ENCODE data around the gene SLC9A9.

The SLC9A9 gene

GRCh38 chr3:143334231-143334630 lies 514.0 kb downstream of the SLC9A9 start:
- DNase-seq: no peak
- H2BK5ac ChIP-seq (ENCODE audit: low read depth, low read length, poor library complexity): no peak overlapping the region
- no peak overlapping the region for H3K18ac ChIP-seq (ENCODE audit: low read length)
- no peak overlapping the region for H4K8ac ChIP-seq (ENCODE audit: low read depth, low read length)
- H3K9ac ChIP-seq (ENCODE audit: low read length): no peak overlapping the region
- no peak overlapping the region for H3K14ac ChIP-seq (ENCODE audit: low read length)
- no peak overlapping the region for H2BK12ac ChIP-seq (ENCODE audit: low read length)
- no peak overlapping the region for H3K4me2 ChIP-seq (ENCODE audit: low read length)
- no CpG with 5 or more reads among the region's 4 CpGs for WGBS (ENCODE audit: extremely low coverage, insufficient coverage, insufficient read length)
- H3K27me3 ChIP-seq (ENCODE audit: insufficient read depth, low read length): no peaks in the 10 kb centered on the region
- no peak overlapping the region for H2BK120ac ChIP-seq (ENCODE audit: insufficient read depth, low read length, poor library complexity)
- H4K91ac ChIP-seq (ENCODE audit: low read depth, low read length): no peak overlapping the region
- no peaks in the 10 kb centered on the region for H3K79me2 ChIP-seq (ENCODE audit: control insufficient read depth, insufficient read depth, low read length, poor library complexity)
- no peak overlapping the region for H2AK5ac ChIP-seq (ENCODE audit: low read length)
- H3K4ac ChIP-seq (ENCODE audit: low read depth, low read length): no peak overlapping the region
- H2AFZ ChIP-seq (ENCODE audit: insufficient read depth, low read length, poor library complexity): no peak overlapping the region
- no peaks in the 10 kb centered on the region for H3K4me1 ChIP-seq (ENCODE audit: control insufficient read depth in 1 of 2, insufficient read depth in 2 of 2, low read length in 2 of 2)
- H3K9me3 ChIP-seq (ENCODE audit: insufficient read depth, low read depth, low read length): no peaks in the 10 kb centered on the region
- H3K27ac ChIP-seq (ENCODE audit: low read depth, low read length): no peak overlapping the region
- no peak overlapping the region for H3K23ac ChIP-seq (ENCODE audit: low read length)
- H3K79me1 ChIP-seq (ENCODE audit: low read length): no peaks in the 10 kb centered on the region
- H3K36me3 ChIP-seq (ENCODE audit: control insufficient read depth in 1 of 2, insufficient read depth in 2 of 2, low read length in 2 of 2): no peaks in the 10 kb centered on the region
- no peak overlapping the region for H3K4me3 ChIP-seq (ENCODE audit: low read depth, low read length)
- H4K12ac ChIP-seq (ENCODE audit: low read depth, low read length): no peak overlapping the region

GRCh38 chr3:143333367-143333766 lies 514.9 kb downstream of the SLC9A9 start:
- Histone ChIP-seq H3K4me3 (ENCODE audit: low read depth, low read length) (no peak overlapping the region), H3K18ac (ENCODE audit: low read length) (no peak overlapping the region), H3K4me1 (ENCODE audit: control insufficient read depth in 1 of 2, insufficient read depth in 2 of 2, low read length in 2 of 2) (no peaks in the 10 kb centered on the region), H3K9me3 (ENCODE audit: insufficient read depth, low read depth, low read length) (no peaks in the 10 kb centered on the region), H3K36me3 (ENCODE audit: control insufficient read depth in 1 of 2, insufficient read depth in 2 of 2, low read length in 2 of 2) (no peaks in the 10 kb centered on the region), H3K4ac (ENCODE audit: low read depth, low read length) (no peak overlapping the region), H3K9ac (ENCODE audit: low read length) (no peak overlapping the region), H2BK120ac (ENCODE audit: insufficient read depth, low read length, poor library complexity) (no peak overlapping the region), H2AK5ac (ENCODE audit: low read length) (no peak overlapping the region), H3K27ac (ENCODE audit: low read depth, low read length) (no peak overlapping the region), H4K12ac (ENCODE audit: low read depth, low read length) (no peak overlapping the region), H4K8ac (ENCODE audit: low read depth, low read length) (no peak overlapping the region), H3K27me3 (ENCODE audit: insufficient read depth, low read length) (no peaks in the 10 kb centered on the region), H3K23ac (ENCODE audit: low read length) (no peak overlapping the region), H3K79me2 (ENCODE audit: control insufficient read depth, insufficient read depth, low read length, poor library complexity) (no peaks in the 10 kb centered on the region), H4K91ac (ENCODE audit: low read depth, low read length) (no peak overlapping the region), H2BK12ac (ENCODE audit: low read length) (no peak overlapping the region), H3K14ac (ENCODE audit: low read length) (no peak overlapping the region), H3K4me2 (ENCODE audit: low read length) (no peak overlapping the region), H2BK5ac (ENCODE audit: low read depth, low read length, poor library complexity) (no peak overlapping the region), H3K79me1 (ENCODE audit: low read length) (no peaks in the 10 kb centered on the region), H2AFZ (ENCODE audit: insufficient read depth, low read length, poor library complexity) (no peak overlapping the region)
- no CpG with 5 or more reads among the region's 2 CpGs for WGBS (ENCODE audit: extremely low coverage, insufficient coverage, insufficient read length)
- DNase-seq: no peak

GRCh38 chr3:143332026-143332425 lies 516.2 kb downstream of the SLC9A9 start:
- Histone ChIP-seq H3K4me1 (ENCODE audit: control insufficient read depth in 1 of 2, insufficient read depth in 2 of 2, low read length in 2 of 2) (no peaks in the 10 kb centered on the region), H3K9me3 (ENCODE audit: insufficient read depth, low read depth, low read length) (no peaks in the 10 kb centered on the region), H3K23ac (ENCODE audit: low read length) (no peak overlapping the region), H3K4ac (ENCODE audit: low read depth, low read length) (no peak overlapping the region), H4K8ac (ENCODE audit: low read depth, low read length) (no peak overlapping the region), H3K27me3 (ENCODE audit: insufficient read depth, low read length) (no peaks in the 10 kb centered on the region), H3K27ac (ENCODE audit: low read depth, low read length) (no peak overlapping the region), H3K9ac (ENCODE audit: low read length) (no peak overlapping the region), H2BK5ac (ENCODE audit: low read depth, low read length, poor library complexity) (no peak overlapping the region), H3K18ac (ENCODE audit: low read length) (no peak overlapping the region), H3K36me3 (ENCODE audit: control insufficient read depth in 1 of 2, insufficient read depth in 2 of 2, low read length in 2 of 2) (no peaks in the 10 kb centered on the region), H3K79me1 (ENCODE audit: low read length) (no peaks in the 10 kb centered on the region), H2AK5ac (ENCODE audit: low read length) (no peak overlapping the region), H4K12ac (ENCODE audit: low read depth, low read length) (no peak overlapping the region), H3K14ac (ENCODE audit: low read length) (no peak overlapping the region), H2BK120ac (ENCODE audit: insufficient read depth, low read length, poor library complexity) (no peak overlapping the region), H4K91ac (ENCODE audit: low read depth, low read length) (no peak overlapping the region), H2AFZ (ENCODE audit: insufficient read depth, low read length, poor library complexity) (no peak overlapping the region), H3K4me3 (ENCODE audit: low read depth, low read length) (no peak overlapping the region), H3K4me2 (ENCODE audit: low read length) (no peak overlapping the region), H2BK12ac (ENCODE audit: low read length) (no peak overlapping the region), H3K79me2 (ENCODE audit: control insufficient read depth, insufficient read depth, low read length, poor library complexity) (no peaks in the 10 kb centered on the region)
- WGBS (ENCODE audit: extremely low coverage, insufficient coverage, insufficient read length): no CpG with 5 or more reads among the region's 1 CpG
- no peak for DNase-seq

GRCh38 chr3:143331350-143331749 lies 516.9 kb downstream of the SLC9A9 start:
- H3K9ac ChIP-seq (ENCODE audit: low read length): no peak overlapping the region
- no peak overlapping the region for H3K18ac ChIP-seq (ENCODE audit: low read length)
- H3K79me2 ChIP-seq (ENCODE audit: control insufficient read depth, insufficient read depth, low read length, poor library complexity): no peaks in the 10 kb centered on the region
- no peak overlapping the region for H4K12ac ChIP-seq (ENCODE audit: low read depth, low read length)
- H2BK5ac ChIP-seq (ENCODE audit: low read depth, low read length, poor library complexity): no peak overlapping the region
- no peak overlapping the region for H3K23ac ChIP-seq (ENCODE audit: low read length)
- no peak overlapping the region for H2BK120ac ChIP-seq (ENCODE audit: insufficient read depth, low read length, poor library complexity)
- H3K4me2 ChIP-seq (ENCODE audit: low read length): no peak overlapping the region
- H3K27ac ChIP-seq (ENCODE audit: low read depth, low read length): no peak overlapping the region
- no peaks in the 10 kb centered on the region for H3K27me3 ChIP-seq (ENCODE audit: insufficient read depth, low read length)
- no peaks in the 10 kb centered on the region for H3K79me1 ChIP-seq (ENCODE audit: low read length)
- H3K4me1 ChIP-seq (ENCODE audit: control insufficient read depth in 1 of 2, insufficient read depth in 2 of 2, low read length in 2 of 2): no peaks in the 10 kb centered on the region
- no peak overlapping the region for H4K8ac ChIP-seq (ENCODE audit: low read depth, low read length)
- H4K91ac ChIP-seq (ENCODE audit: low read depth, low read length): no peak overlapping the region
- H2BK12ac ChIP-seq (ENCODE audit: low read length): no peak overlapping the region
- no peak overlapping the region for H3K14ac ChIP-seq (ENCODE audit: low read length)
- H3K9me3 ChIP-seq (ENCODE audit: insufficient read depth, low read depth, low read length): no peaks in the 10 kb centered on the region
- H3K4ac ChIP-seq (ENCODE audit: low read depth, low read length): no peak overlapping the region
- H3K4me3 ChIP-seq (ENCODE audit: low read depth, low read length): no peak overlapping the region
- DNase-seq: no peak
- H2AFZ ChIP-seq (ENCODE audit: insufficient read depth, low read length, poor library complexity): no peak overlapping the region
- no peak overlapping the region for H2AK5ac ChIP-seq (ENCODE audit: low read length)
- no peaks in the 10 kb centered on the region for H3K36me3 ChIP-seq (ENCODE audit: control insufficient read depth in 1 of 2, insufficient read depth in 2 of 2, low read length in 2 of 2)
- WGBS (ENCODE audit: extremely low coverage, insufficient coverage, insufficient read length): no CpG with 5 or more reads among the region's 5 CpGs
